LNCaP clone FGC (cell line): Measurements from ENCODE around the gene TTF2.

Source experiments
- DNase-seq: peaks from one replicate; pipeline ENCODE4 v3.0.0-alpha.2; 2011; ENCODE audit warnings: low read depth
- H3K4me3 ChIP-seq: 2 replicates; pipeline ENCODE4 v1.5.1; 2011; ENCODE audit warnings: mild to moderate bottlenecking, low read depth, low read length, control low read depth
- CTCF ChIP-seq: IDR thresholded peaks from 2 replicates; pipeline ENCODE4 v1.5.1; 2012; ENCODE audit warnings: mild to moderate bottlenecking; ENCODE audit not compliant: control insufficient read depth, insufficient read depth; ENCODE audit errors: extremely low read depth

Gene TTF2

GRCh38 chr1:117084231-117084630 lies 24.1 kb downstream of the TTF2 start:
- TF ChIP-seq CTCF, result no peak
- DNase-seq, result no peak
- H3K4me3 ChIP-seq, result no peak overlapping the region

DNA sequence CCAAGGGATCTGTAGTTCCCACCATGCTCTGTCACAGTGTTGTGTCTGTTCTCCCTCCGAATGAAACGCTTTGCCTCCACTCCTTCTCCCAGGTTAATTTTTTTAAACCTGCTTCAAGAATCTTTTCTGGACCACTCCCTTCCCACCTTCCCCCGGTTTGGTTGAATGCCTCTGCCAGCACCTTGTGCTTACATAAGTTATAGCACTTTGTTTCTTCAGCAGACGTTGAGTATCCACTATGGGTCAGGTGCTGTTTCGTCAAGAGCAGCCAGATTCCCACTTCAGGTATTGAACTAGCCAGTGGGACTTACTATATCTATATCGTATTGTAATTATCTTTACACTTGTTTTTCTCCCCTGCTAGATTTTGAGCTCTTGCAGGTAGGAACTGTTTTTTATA lies 27.6 kb downstream of the TTF2 start:
- TF ChIP-seq CTCF, result no peak
- no peak for DNase-seq
- no peak overlapping the region for H3K4me3 ChIP-seq

DNA sequence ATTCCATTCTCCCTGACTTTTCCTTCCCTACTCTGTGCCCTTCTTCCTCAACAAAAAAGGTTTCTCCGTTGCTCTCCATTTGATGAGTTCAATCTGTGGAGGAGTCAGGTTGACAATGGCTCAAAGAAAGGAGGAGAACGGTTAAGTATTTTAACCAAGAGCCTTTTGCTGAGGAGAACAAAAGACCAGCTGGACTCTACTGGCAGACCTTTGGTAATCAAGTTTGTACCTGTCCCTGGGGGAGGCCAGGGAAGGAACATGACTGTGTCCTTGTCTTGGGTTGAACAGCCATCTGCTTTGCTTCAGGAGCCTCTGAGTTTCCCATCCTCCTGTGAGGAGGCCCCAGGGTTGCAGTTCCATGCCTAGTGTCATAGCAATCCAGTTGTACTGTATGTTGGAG lies 29.9 kb downstream of the TTF2 start:
- no peak overlapping the region for H3K4me3 ChIP-seq
- TF ChIP-seq CTCF, result no peak
- DNase-seq, result no peak

DNA sequence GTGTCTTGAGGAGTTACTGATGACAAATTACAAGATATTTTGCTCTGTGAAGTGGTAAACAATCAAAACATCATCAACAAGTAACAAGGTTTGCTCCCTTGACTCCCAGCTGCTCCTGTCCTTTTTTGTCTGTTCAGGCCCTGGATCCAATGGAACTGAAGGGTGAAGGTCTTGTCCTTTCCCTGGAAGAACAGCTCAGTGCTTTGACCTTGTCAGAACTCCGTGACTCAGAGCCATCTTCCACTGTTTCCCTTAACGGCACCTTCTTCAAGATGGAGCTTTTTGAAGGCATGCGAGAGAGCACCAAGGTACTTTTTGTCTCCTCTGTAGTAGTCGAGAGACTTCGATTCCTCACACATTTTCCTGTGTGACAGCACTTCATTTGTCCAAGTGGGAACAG lies 32.5 kb downstream of the TTF2 start:
- no peak for TF ChIP-seq CTCF
- no peak for DNase-seq
- H3K4me3 ChIP-seq, result no peak overlapping the region

DNA sequence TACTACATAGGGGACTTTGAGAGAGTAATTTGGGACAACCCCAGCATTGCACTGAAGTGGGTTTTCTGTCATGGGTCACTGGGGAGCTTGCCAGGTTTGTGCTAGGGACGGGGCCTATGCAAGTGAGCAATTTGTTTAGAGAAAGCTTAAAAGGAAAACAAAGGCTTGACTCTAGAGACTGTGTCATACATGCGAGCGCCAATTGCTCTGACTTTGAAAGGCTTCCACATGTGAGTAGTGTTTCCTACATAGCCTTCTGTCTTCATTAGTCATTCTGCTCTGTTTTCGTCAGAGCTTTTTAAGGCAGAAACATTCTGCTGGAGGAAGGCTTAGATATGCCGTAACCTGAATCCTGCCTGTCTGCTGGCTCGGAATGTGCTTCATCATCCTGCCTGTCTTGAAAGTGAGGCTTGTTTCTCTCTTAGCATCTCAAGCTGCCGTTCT lies 33.0 kb downstream of the TTF2 start:
- no peak for TF ChIP-seq CTCF
- no peak for DNase-seq

DNA sequence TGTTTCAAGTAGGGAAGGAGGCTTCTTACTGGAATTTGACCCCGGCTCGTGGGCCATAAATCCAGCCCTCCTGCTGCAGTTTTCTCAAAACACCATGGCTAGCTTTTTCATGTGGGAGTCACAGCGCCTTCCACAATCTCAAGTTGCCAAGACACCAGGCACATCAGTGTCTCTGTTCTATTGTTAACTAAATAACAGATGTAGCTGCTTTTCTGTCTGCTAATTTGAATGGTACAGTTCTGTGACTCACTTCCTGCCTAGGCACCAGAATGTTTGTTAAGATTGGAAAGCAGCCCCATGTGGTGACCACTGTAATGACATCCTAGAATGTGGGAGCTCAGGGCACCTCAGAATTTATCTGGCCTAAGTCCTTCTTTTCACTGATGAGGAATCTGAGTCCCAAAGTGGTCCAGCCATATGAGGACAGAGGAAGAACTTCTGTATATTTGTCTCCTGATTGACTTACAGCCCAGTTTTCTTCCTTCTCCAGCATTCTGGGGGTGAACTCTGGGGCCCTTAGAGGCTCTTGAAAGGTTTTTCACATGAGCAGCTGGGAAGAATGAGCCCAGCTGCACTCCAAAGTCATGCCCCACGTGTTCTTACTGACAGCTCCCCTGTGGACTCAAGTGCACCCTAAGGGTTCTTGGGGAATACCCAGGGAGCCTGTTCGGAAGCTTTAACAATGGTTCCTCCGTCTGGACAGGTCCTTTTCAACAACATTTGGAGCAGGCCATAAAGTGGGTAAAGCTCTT lies 33.9 kb downstream of the TTF2 start:
- TF ChIP-seq CTCF, result no peak
- no peak for DNase-seq

More for the DNA sequence above, 33.0 kb downstream of the TTF2 start:
- no peak overlapping the region for H3K4me3 ChIP-seq

More for the DNA sequence above, 33.9 kb downstream of the TTF2 start:
- H3K4me3 ChIP-seq, result no peak overlapping the region
